HL-60/S4 treated with phorbol 12-myristate 13-acetate at 8.2 ng/mL for 4 days and 3 days (cell line): ENCODE data around the gene ZBP1.

Experiments used
- in situ Hi-C: fragments of 300-500 bp; cut with MboI; formaldehyde crosslinking; loops from 2 replicates; pipeline ENCODE4 v1.15.0; 2022; ENCODE audit warnings: low sequenced_read_pairs

Gene ZBP1

DNA sequence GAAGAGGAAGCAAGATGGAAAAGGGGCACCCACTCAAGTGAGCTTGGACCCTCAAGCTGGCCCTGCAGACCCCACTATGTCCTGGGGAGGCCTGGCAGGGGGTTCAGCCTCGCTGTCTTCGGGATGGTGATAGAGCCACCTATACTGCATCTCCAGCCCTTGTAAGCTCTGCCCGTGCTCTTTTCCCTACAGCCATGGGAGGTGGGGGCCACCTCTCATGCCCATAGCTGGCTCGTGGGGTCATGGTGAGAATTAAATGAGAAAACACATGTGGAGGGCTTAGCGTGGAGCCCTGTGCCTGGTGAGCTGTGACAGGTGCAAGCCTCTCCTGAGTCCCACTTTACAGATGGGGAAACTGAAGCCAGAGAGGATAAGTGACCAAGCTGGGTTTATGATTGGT, 31.6 kb downstream of the ZBP1 start:
- in situ Hi-C loops, result loop anchor here (25.0 kb wide), 2 partner anchors 501 to 599 kb away; no protein-coding TSS in a partner anchor

DNA sequence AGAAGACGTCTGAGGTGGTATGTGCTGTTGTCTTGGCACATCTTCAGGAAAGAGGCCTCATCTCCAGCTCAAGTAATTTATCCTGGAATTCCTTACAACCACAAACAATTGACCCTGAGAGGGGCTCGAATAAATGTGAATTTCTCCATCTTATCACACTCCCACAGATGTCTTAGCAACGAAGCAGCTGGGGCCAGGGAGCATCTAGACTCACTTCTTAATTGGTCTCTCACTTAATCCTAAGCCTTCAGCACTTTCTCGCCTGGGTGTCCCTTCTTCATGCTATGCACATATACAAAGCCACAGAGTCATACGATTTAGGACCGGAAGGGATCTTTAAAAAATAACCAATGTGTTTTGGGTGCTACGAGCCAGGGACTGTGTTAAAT, 32.2 kb downstream of the ZBP1 start:
- in situ Hi-C loops, result loop anchor here (25.0 kb wide), 2 partner anchors 501 to 599 kb away; no protein-coding TSS in a partner anchor

DNA sequence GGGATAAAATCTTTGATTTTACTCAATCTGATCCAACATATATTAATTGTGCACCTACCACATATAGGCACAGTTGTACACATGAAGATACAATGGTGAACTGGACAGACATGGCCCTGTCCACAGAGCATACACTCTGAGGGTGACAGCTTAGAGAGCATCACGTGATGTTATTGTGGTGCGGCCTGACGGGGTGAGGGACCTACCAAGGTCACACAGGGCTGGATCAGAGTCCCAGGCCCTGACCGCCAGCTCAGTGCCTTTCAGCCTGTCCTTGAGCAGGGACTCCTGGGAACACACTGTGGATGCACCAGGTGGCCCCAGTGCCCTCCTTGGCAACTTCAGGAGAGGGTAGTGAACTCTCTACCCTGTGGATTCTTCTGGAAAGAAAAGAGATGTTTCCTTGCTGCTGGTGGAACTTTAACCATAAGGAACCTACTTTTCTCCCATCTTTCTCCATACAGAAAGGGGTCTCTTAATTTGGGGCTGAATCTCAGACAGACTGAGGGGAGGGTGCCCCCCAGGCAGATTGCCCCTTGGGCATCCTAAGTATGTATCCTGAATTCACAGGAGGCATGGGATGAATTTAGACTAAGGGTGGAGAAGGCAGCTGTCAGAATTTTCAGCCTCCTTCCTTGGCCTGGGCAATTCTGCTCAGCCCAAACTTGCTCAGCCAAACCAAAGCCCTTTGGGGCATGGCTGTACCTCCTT, 32.8 kb downstream of the ZBP1 start:
- in situ Hi-C loops, result loop anchor here (25.0 kb wide), 2 partner anchors 500 to 600 kb away; no protein-coding TSS in a partner anchor

DNA sequence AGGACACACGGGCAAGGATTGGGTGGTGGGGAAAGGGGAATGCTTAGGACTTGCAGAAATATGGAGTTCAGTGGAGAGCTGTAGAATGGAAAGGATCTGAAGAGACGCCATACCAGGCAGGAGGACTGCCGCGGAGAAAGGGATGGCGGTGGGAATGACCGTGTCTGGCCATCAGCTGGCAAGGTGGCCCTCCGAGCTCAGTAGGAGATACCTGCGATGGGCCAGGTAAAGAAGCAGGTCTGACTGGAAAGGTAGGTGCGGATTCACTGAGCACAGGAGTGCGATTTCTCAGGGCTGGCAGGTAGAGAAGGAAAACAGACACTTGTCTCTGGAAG, 33.3 kb downstream of the ZBP1 start:
- in situ Hi-C loops, result loop anchor here (25.0 kb wide), 2 partner anchors 500 to 600 kb away; no protein-coding TSS in a partner anchor

DNA sequence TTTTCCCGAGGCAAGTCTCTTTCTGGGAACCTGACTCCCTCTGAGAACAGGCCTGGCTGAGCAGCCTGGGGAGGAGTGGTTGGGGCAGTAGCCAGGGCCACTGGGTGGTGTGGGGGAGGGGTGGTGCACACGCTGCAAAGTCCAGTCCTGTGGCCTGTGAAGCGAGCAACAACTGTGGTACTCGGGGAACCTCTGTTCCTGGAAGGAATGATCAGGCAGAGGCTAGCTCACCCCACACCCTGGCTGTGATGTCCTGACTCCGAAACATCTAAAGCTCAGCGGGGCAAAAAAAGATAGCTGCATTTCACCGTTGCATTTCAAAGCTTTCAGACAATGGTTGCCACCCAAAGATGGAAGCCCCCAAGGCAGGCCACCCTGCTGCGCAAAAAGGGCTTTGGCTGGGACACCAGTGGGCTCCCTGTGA, 33.8 kb downstream of the ZBP1 start:
- in situ Hi-C loops, result loop anchor here (25.0 kb wide), 2 partner anchors 499 to 601 kb away; no protein-coding TSS in a partner anchor

DNA sequence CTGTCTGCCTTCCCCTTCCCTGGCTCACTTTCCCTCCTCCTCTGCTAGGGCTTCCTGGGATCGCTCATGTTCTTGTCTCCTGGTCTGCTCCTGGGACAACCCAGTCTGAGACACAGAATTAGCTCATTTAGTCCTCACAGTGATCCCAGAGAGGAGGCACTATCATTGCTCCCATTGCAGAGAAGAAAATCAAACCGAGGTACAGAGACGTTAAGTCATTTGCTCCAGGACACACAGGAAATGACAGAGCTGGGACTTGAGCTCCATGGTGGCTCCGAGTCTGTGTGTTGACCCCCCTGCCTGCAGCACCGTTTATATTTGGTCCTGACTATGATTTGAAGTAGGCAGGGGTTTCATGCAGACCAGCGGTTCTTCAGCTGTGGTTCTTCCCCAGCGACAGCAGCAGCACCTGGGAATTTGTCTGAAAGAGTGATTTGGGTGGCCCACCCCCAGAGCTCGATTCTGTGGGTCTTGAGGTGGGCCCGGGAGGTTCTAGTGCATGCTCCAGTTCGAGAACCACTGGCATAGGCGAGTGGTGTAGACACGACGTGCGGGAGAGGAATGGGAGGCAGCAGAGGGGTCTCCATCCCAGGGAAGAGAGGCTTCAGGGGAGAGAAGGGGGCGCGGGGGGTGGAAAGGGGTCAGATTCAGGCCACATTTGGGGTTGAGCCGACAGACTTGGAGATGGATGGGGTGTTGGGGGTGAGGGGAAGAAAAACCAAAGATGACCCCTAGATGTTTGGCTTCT, 34.6 kb downstream of the ZBP1 start:
- in situ Hi-C loops, result loop anchor here (25.0 kb wide), 2 partner anchors 498 to 602 kb away; no protein-coding TSS in a partner anchor

DNA sequence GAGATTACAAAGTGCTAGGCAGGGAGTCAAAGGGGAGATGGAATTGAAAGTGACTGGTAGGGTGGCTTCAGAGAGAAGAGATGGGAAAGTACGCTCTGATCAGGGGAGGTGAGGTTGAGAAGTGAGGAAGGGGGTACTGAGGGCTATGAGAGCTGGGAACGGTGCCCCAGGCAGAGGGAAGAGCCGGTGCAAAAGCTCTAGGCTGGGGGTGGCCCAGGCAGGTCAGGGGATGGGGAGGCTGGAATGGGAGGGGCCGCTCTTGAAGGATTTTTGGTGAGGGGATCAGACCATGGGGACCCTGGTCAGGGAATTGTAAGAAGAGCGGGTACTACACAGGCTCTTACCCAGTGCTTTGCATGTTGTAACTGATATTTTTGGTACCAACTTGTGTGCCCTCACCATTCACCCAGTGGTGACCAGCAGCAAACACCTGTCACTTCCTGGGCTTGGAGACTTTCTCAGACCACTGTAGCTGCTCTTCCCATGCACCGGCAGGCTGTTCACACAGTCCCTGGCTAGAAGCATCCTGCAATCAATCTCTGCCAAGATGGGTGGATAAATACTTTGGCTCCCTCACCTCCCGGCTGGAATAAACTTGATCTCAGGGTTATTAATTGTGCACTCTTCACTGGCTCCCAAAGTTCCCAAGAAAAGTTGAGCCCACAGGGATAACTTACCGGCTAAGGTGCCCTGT, 35.3 kb downstream of the ZBP1 start:
- in situ Hi-C loops, result loop anchor here (25.0 kb wide), 2 partner anchors 498 to 602 kb away; no protein-coding TSS in a partner anchor

DNA sequence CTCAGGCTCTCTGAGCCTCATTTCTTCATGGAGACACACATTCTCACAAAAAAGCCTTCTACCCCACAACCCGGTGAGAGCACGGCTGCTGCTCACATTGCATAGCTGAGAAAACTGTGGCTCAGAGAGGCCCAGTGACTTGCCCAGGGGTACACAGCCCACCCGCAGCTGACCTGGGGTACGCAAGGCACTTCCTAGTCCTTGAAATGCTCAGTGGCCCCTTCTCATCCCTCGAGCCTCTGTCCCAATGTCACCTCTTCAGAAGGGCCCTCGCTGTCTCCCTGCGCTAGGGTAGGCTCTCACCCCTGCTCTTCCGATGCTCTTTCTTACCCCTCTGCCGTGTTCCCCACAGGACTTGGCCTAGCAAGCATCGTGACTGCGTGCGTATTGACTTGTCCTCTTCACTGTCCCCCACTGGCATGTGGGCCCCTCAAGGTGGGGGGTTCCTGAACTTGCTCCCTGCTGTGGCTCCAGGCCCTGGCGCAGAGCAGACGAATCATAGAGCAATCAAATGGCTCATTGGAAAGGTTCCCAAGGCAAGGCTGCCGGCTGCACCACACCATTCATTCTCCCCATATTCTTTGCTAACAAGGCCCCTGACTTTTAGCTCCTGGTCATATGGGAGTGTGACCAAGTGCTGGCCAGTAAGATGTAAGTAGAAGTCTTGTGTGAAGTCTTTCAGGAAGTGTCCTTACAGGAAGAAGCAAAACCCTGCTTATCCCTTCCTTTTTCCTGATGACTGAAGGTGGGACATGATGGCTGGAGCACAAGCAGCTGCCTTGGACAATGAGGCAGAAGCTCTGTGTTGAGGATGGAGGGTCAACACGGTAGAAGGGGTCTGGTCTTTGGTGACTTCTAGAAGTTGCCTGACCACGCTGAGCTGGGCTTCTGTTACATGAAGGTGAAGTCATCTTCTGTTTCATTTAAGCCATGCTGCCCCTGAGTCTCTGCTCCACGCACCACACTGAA, 36.7 kb downstream of the ZBP1 start:
- in situ Hi-C loops, result loop anchor here (25.0 kb wide), 2 partner anchors 496 to 604 kb away; no protein-coding TSS in a partner anchor

DNA sequence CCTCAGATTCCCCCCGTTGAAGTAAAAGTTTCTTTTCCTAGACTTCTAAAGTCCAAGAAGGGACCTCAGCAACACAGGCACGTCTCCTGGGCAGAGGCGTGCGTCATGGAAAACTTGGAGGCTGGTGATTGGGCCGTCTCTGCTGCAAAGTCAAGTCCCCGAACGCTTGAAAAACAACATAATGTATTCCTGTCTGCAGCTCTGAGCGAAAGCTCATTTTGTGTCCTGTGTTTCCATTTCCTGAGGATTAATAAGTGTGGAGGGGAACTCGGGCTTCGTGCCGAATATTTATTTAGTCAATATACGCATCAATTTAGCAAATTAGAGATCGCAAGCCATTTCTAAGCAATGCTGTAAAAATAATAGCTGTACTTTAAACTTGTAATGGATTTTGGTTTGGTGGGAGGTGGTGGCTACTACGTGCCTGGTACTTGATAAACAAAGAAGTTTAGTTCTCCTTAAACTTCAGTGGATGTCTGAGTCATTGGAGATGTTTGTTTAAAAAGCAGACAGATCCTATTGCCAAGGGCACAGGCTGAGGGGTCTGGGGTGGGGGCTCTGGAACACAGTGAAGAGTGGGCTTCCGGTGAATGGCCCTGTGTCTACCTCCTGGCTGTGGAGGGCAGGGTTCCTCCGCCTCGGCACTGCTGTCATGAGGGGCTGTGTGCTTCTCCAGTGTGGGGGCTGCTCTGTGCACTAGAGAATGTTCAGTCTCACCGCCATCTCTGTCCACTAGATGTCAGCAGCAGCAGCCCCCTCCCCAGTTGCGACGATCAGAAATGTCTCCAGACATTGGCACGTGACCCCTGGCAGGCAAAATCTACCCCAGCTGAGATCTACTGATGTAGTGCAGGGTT, 37.6 kb downstream of the ZBP1 start:
- in situ Hi-C loops, result loop anchor here (25.0 kb wide), 2 partner anchors 495 to 605 kb away; no protein-coding TSS in a partner anchor

DNA sequence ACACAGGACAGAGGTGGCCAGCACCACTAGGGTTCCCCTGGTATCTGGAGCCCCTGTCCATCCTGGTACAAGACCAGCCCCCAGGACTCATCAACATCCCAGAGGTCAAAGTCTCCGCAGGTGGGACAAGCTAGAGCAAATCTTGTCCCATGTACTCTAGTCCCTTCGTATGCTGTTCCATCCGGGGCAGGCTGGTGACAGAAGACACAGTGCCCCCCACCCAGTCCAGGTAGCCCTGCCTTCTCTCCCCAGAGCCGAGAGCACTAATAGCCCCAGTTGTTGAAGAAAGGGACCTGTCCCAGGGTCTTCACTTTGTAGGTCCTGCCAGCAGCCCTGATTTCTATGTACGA, 38.2 kb downstream of the ZBP1 start:
- in situ Hi-C loops, result loop anchor here (25.0 kb wide), 2 partner anchors 495 to 605 kb away; no protein-coding TSS in a partner anchor

DNA sequence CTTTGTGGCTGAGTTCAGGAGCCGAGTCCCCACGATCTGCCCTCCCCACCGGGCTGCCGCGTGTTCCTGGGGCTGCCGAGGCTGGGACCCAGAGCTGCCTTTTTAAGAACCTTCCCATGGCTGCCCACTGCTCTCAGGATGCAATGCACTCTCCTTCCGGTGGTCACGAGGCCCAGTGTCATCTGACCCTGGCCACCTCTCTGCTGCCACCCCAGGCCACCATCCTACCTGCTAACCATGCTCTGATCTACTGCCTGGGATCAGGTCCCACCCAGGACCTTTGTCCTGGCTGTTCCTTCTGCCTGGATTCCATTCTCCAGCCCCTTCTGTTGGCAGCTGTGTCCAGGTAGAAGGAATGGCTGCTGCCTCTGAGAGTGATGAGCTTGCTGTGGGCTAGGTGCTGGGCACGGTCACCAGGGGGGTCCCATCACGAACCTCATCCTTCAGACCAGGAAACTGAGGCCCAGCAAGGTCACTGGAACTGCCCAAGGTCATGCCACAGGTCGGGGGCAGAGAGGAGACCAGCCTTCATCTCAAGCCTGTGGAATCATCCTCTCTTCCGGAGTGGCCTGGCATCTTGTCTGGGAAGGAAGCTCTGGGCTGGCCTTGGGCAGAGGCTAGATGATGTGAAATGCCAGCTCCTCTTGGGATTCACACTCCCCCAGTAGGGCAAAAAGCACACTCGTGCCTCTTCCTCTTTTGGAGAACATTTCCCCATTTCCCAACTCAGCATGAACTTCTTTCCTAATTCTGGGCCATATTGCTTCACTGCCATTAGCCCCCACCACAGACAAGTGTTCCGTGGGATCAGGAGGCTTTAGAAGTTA, 38.8 kb downstream of the ZBP1 start:
- in situ Hi-C loops, result loop anchor here (25.0 kb wide), 2 partner anchors 494 to 606 kb away; no protein-coding TSS in a partner anchor

DNA sequence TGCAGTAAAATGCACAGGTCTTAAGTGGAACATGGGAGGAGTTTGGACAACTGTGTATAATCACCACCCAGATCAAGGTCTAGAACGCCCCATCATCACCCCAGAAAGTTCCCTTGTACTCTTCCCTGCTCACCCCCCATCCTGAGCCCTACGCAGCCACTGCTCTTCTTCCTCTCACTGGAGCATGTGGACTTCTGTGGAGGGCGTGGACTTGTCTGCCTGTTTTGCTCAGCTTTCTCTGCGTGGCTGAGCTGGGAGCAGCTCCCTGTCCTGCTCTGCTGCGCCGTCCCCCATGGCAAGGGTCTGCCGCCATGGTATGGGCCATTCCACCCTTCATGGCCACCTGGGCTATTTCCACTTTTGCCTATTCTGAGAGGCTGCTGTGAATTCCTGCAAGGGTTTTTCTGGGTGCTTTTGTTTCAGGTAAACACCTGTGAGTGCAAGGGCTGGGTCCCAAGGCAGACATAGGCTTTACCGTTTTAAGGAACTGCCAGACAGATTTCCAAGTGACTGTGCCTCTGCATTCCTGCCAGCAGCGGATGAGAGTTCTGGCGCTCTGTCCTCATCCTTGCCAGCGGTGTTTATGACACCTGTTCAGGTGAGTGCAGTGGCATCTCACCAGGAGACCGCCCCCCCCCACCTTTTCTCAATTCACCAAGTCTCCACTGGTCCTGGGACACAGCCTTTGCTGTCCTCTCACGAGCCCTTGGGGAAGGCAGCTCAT, 39.6 kb downstream of the ZBP1 start:
- in situ Hi-C loops, result loop anchor here (25.0 kb wide), 2 partner anchors 493 to 607 kb away; no protein-coding TSS in a partner anchor

DNA sequence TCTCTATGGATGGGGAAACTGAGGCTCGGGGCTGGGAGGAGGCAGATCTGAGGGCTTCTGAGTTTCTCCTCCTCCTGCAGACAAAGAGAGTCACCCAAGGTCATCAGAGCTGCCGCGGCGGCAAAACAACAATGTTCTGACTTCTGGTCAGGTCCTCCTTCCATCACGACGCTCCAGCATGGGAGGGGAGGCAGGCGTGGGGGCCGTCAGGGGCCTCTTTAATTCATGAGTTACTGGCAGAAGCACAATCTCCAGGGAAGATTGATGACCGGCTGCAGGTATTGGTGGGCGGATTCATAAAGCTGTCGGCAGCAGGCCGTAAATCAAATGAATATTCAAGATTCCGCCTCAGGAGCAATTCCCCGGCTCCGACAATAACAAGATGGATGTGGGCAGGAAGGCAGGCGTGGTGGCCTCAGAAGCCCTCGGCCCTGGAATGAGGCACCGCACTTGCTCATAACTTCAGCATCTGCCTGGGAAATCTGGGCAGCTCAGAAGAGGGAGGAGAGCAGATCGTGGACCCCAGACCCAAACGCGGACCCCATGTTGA, 40.3 kb downstream of the ZBP1 start:
- in situ Hi-C loops, result loop anchor here (25.0 kb wide), 2 partner anchors 493 to 607 kb away; no protein-coding TSS in a partner anchor

DNA sequence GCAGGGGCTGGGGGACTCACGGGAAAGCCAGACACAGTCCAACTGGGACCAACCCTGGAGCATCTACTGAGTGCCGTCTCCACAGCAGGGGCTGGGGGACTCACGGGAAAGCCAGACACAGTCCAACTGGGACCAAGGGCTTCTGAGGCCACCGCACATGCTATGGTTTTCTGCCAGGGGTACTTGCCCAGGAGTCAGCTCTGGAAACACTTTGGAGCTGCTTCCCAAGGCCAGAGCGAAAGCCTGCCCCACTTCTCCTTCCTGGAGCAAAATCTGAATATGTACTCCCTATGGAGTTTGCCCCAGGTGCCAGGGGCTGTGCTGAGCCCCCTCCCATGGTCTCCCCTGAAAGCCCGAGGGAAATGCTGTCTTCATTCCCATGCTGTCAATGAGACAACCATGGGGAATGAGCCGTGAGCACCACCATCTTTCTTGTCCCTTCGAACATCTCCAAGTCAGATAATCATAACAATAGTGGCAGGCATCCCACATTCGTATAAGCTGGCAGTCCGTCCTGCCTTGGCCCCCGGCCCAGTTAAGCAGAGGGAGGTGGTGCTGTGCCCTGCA, 40.8 kb downstream of the ZBP1 start:
- in situ Hi-C loops, result loop anchor here (25.0 kb wide), 2 partner anchors 492 to 608 kb away; no protein-coding TSS in a partner anchor

DNA sequence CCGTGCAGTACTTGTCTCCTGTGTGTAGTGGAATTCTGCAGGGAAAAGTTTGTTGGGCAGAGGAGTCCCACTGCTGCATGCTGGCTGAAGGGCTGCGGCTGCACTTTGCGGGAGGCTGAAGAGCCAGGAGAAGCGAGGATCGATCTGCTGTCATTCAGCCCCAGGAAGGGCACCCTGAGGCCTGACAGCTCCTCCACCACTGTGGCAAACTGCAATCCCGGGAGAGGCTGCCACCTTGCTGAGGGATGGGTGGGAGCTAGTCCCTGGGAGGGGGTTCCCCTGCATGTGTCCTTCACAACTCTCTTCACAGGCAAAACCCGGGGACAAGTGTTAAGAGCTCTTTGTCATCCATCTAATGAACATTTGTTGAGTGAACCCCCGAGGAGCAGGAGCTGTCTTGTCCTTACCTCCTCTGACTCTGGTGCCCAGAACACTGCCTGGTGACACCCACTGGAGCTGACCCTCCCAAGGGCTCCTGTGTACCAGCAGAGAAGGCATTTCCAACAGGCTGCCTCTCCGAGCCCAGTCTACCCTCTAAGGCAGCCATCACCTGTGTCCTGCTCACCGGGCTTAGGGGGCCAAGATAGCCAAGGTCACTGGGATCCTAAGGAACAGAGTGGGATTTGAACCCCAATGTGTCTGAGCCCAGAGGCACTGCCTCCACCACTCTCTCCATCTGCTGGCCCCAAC, 41.6 kb downstream of the ZBP1 start:
- in situ Hi-C loops, result loop anchor here (25.0 kb wide), 2 partner anchors 491 to 609 kb away; no protein-coding TSS in a partner anchor
